T1000 (cell line): ENCODE measurements around the gene WDPCP.
"Not testable (repeated sequence)": the region's sequence is repeated elsewhere in the genome, so short reads cannot be mapped to it uniquely, and the experiment has no call there.

Experiments
- DNase-seq: peaks from one replicate; lab custom pipeline; 2025; ENCODE audit warnings: mixed read lengths; lab: John Stamatoyannopoulos, UW

WDPCP gene

DNA sequence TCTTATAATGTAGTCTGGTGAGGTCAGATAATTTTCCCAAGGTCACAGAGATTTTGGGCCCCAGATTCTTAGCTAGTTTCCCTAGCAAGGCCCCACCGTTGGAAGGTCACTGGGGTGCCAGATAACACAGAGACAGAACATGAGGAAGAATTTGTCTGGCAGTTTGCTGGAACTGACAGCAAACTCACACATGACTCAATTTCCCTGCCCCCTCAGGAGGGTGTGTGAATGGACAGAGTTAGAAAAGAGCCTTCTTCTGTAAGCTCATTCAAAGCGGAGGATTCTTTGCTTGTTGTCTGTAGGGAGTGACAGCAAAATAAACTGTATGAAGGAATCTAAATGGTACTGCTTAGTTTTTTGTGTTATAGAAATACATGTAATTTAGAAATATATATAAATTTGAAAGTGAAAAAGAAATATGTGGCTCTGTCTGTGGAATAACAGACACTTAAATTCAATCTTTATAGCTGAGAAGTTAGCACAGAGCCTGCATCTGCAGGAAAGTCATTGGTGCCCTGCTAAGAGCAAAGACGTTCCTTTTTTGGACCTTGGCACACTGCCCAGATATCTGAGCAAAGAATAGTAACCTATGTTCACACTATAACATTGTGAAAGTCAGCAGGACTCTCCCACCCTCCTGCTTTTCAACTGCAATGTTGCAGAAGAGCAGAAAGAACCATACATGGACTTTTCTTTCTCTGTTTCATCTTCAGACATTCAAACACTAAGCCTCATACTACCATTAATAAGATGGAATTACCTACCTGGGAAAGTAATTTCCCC lies 2.5 kb upstream of the WDPCP start:
- no peak for DNase-seq

DNA sequence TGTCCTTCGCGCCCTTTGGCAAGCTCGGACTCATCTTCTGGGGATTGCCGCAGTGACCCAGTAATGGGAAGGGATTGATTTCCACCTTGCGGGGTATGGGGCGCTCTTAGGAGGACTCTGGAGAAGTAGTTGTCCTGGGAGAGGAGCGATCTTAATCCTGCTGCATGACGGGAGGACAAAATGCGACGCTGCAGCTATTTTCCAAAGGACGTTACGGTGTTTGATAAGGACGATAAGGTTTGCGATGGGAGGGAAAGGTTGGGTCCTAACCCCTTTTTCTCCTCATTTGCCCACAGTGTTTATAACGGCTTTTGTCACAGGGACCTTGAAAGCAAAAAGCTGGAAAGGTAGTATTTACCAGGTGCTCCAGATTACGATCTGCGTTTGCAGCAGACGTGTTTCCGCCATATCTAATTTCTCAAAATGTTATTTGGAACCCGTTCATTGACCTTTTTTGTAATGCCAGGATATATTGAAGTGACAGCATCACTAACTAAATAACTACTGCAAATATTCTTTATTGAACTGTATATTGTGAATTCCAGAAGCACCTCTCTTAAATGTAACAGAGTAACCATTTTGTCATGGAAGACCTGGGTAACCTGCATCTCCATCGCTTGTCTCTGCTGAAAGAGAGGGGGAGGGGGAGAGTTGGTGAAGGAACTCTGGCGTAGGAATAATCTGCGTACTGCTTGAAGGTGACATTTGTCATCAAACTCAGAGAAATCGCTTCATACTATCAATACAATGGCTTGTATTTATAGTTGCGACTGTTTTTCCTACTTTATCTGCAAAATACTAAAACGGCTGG lies 1.1 kb upstream of the WDPCP start:
- no peak for DNase-seq

DNA sequence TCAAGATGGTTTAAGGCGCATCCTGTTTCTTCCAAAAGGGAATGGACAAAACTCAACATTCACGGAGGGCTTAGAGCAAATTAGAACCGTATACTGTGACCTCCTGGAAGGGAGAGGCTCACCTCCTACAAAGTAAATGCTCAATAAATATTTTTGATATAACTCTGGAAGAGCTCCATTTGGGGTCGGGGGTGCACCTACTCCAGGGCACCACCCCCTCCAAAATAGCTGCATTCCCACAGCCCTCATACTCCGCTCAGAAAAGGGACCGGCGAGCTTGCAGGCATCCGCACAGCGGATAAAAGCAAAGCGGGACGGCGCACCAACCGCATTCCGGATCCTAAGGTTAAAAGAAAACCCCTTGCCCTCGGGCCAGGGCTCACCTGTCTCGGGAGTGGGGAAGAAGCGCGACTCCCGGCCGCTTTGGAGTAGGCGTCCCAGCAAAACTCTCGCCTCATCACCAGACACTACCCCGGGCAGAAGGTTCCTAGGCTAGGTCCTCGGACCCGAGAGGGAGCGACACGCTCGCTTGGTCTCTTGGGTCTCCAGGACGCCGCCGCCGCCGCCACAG lies 378 bp downstream of the WDPCP start:
- no peak for DNase-seq

- no peak for DNase-seq
Observed at GRCh38 chr2:63582873-63583272, 5.4 kb downstream of the WDPCP start.

DNA sequence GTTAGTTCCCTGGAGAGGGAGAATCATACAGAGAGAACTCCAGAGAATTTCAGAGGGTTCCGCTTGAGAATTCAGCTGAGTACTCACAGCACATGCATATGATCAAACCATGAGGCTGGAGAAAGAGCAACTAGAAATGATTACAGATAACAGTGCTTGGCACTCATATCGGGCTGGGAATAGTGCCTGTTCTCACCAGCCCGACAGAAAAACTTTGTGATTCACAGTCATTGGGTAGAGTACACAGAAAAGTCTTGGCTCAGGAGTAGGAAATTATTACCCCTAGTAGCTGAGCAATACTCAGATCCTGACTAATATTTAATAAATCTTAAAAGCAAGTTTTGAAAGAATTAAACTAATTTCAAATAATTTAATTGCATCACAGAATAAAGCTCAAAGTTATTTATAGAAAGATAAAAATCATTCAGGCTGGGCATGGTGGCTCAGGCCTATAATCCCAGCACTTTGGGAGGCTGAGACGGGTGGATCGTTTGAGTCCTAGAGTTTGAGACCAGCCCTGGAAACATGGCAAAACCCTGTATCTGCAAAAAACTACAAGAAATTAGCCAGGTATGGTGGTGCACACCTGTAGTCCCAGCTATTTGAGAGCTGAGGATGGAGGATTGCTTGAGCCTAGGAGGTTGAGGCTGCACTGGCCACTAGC lies 6.8 kb downstream of the WDPCP start:
- DNase-seq = no peak

GRCh38 chr2:63580651-63581297 lies 7.5 kb downstream of the WDPCP start:
- no peak for DNase-seq

GRCh38 chr2:63578767-63579166 lies 9.5 kb downstream of the WDPCP start:
- DNase-seq = no peak

DNA sequence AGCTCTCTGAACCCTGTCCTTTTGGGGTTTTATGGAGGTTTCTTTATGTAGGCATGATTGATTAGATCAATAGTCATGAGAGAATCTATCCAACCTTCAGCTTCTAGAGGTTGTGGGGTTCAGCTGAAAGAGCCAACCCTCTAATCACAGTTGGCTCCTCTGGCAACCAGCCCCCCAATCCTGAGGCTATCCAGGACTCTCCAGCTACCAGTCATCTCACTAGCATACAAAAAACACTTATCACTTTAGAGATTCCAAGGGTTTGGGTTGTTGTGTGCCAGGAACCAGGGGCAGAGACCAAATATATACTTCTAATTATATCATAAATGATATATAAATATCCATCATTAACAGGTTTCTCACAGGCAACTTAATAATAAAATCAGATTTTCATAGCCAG lies 11.7 kb downstream of the WDPCP start:
- no peak for DNase-seq

- not testable (repeated sequence) for DNase-seq
Observed at GRCh38 chr2:63573726-63574345, 14.4 kb downstream of the WDPCP start.

GRCh38 chr2:63573026-63573425 lies 15.3 kb downstream of the WDPCP start:
- not testable (repeated sequence) for DNase-seq

GRCh38 chr2:63572001-63572400 lies 16.3 kb downstream of the WDPCP start:
- DNase-seq = no peak

GRCh38 chr2:63571291-63571690 lies 17.0 kb downstream of the WDPCP start:
- no peak for DNase-seq

- DNase-seq = no peak
Observed at GRCh38 chr2:63569740-63570139, 18.5 kb downstream of the WDPCP start.

GRCh38 chr2:63562751-63563150 lies 25.5 kb downstream of the WDPCP start:
- no peak for DNase-seq

- DNase-seq = not testable (repeated sequence)
Observed at GRCh38 chr2:63558922-63559321, 29.4 kb downstream of the WDPCP start.

DNA sequence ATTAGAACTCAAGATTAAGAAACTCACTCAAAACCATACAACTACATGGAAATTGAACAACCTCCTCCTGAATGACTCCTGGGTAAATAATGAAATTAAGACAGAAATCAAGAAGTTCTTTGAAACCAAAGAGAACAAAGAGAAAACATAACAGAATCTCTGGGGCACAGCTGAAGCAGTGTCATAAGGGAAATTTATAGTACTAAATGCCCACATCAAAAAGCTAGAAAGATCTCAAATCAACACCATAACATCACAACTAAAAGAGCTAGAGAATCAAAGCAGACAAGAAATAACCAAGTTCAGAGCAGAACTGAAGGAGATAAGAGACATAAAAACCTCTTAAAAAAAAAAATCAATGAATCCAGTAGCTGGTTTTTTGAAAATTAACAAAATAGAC lies 30.5 kb downstream of the WDPCP start:
- DNase-seq = not testable (repeated sequence)

GRCh38 chr2:63555931-63556330 lies 32.3 kb downstream of the WDPCP start:
- no peak for DNase-seq

DNA sequence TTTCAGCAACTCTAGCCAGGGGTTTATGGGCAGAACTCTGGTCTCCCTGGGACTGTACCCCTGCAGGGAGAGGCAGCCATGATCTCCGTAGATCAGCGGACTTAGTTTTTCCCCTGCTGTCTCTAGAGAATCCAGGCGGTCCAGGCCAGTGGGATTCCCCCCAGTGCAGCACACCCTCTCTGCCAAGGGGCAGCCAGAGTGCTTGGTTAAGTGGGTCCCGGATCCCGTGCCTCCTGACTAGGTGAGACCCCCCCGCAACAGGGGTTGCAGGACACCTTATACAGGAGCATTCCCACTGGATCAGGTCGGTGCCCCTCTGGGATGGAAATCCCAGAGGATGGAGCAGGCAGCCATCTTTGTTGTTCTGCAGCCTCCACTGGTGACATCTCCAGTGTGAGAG lies 33.0 kb downstream of the WDPCP start:
- DNase-seq = no peak

DNA sequence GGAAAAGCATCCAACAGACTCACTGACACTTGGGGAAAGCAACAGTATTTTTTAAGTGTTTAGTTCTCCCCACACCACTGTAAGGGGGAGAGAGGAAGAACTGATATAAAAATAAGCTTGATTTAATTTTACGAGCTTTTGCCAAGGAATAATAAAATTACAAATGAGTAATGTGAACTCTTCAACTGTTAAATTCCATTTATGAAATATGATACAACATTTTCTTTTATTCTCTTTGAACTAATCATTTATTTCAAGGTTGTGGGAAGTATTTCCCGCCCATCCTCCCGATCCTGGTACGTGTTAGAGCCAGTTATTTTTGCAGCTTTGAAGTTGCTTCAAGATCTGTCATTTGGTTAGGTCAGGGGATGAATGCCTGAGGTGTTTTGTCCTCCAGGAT lies 35.2 kb downstream of the WDPCP start:
- DNase-seq = no peak

DNA sequence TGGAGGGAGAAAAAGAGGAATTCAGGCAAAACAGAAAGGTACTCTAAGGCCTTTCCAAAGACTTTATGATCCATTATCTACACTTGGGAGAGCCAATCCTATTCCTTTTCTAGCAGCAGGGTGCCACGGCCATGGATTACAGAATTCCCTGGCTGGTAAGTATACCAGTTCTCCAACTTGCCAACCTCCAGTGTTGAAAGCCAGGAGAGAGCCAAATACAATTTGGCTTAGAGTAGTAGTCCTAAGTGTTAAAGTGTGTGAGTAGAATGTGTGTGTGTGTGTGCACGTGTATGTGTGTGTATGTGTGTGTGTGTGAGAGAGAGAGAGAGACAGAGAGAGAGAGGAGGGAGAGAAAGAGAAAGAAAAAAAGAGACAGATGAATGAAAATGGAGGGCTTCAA lies 43.3 kb downstream of the WDPCP start:
- no peak for DNase-seq

- DNase-seq = no peak
Observed at GRCh38 chr2:63544017-63544627, 44.2 kb downstream of the WDPCP start.
